Effector memory CD8-positive, alpha-beta T cell (primary cell): ENCODE measurements around the gene KIRREL1.
A peak's percentile ranks its signal among the peaks of the same experiment; 100 is the strongest.

Source experiments
- ATAC-seq: fragments of 150-1000 bp; cut with Tn5 transposase; replicated peaks from 2 replicates; pipeline ENCODE4 v1.10.0; 2021; ENCODE audit warnings: mild to moderate bottlenecking, moderate library complexity
- DNase-seq, 3 experiments: peaks; one replicate each; pipeline ENCODE4 v3.0.0; 2021
- H3K27ac Mint-ChIP-seq, 2 donors: one replicate each; pipeline ENCODE4 v1.8.0; 2022; ENCODE audit warnings: mild to moderate bottlenecking in 2 of 2, mixed read lengths in 2 of 2, moderate library complexity in 2 of 2
- H3K27me3 Mint-ChIP-seq, 2 donors: one replicate each; pipeline ENCODE4 v1.8.0; 2022; ENCODE audit warnings: mixed read lengths in 2 of 2
- H3K36me3 Mint-ChIP-seq: one replicate; pipeline ENCODE4 v1.8.0; 2022; ENCODE audit warnings: mild to moderate bottlenecking, moderate library complexity, mixed read lengths; ENCODE audit not compliant: insufficient read depth
- H3K4me1 Mint-ChIP-seq, 2 donors: one replicate each; pipeline ENCODE4 v1.8.0; 2022; ENCODE audit warnings: low read depth in 2 of 2, mixed read lengths in 2 of 2
- H3K4me3 Mint-ChIP-seq, 2 donors: one replicate each; pipeline ENCODE4 v1.8.0; 2022; ENCODE audit warnings: mild to moderate bottlenecking in 2 of 2, mixed read lengths in 2 of 2, moderate library complexity in 2 of 2
- H3K9me3 Mint-ChIP-seq, 2 donors: one replicate each; pipeline ENCODE4 v1.8.0; 2022; ENCODE audit warnings: mixed read lengths in 2 of 2

Gene KIRREL1

DNA sequence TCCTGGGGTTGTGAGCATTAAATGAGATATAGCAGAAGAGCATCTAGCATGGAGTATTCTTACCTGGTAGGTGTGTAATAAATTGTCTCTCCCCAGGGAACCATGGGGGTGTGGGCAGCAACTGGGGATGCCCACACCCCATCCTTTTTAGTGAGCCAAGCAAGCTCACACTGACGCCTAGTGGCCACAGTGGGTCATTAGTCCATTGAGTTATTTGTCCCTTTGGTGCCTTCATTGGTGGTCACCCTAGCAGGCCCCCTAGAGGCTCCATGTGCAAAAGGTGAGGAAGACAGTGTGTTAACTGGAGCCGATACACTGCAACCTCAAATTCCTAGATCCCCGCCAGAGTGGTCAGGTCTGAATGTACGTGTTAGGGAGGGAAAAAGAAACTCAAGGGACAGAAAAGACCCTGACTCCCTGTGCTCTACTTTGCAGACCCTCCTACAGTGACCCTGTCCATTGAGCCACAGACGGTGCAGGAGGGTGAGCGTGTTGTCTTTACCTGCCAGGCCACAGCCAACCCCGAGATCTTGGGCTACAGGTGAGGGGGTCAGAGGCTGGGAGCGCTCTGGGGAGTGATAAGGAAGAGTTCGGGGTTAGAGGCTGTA lies 94.0 kb downstream of the KIRREL1 start:
- Mint-ChIP-seq H3K4me1 (no peaks in the 10 kb centered on the region), H3K27ac (no peak overlapping the region), H3K27me3 (peaks cover 44 to 67% of the 10 kb centered on the region in 2 donors), H3K4me3 (no peak overlapping the region), H3K36me3 (no peaks in the 10 kb centered on the region), H3K9me3 (no peaks in the 10 kb centered on the region)
- DNase-seq, result no peak
- ATAC-seq, result no peak

DNA sequence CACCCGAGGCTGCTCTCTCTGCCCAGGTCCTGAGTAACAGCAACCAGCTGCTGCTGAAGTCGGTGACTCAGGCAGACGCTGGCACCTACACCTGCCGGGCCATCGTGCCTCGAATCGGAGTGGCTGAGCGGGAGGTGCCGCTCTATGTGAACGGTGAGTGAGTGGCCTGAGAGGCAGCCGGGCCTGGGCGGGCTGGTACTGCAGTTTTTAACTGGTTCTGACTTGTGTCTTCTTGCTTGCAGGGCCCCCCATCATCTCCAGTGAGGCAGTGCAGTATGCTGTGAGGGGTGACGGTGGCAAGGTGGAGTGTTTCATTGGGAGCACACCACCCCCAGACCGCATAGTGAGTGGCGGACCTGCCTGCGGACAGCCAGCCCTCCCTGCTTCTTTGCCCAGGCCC lies 96.0 kb downstream of the KIRREL1 start:
- H3K4me3 Mint-ChIP-seq, result no peak overlapping the region
- H3K27ac Mint-ChIP-seq, result no peak overlapping the region
- H3K9me3 Mint-ChIP-seq, result no peaks in the 10 kb centered on the region
- no peak for ATAC-seq
- H3K4me1 Mint-ChIP-seq, result no peaks in the 10 kb centered on the region
- H3K36me3 Mint-ChIP-seq, result no peaks in the 10 kb centered on the region
- no peak for DNase-seq
- H3K27me3 Mint-ChIP-seq, result peaks cover 49 to 70% of the 10 kb centered on the region in 2 donors

DNA sequence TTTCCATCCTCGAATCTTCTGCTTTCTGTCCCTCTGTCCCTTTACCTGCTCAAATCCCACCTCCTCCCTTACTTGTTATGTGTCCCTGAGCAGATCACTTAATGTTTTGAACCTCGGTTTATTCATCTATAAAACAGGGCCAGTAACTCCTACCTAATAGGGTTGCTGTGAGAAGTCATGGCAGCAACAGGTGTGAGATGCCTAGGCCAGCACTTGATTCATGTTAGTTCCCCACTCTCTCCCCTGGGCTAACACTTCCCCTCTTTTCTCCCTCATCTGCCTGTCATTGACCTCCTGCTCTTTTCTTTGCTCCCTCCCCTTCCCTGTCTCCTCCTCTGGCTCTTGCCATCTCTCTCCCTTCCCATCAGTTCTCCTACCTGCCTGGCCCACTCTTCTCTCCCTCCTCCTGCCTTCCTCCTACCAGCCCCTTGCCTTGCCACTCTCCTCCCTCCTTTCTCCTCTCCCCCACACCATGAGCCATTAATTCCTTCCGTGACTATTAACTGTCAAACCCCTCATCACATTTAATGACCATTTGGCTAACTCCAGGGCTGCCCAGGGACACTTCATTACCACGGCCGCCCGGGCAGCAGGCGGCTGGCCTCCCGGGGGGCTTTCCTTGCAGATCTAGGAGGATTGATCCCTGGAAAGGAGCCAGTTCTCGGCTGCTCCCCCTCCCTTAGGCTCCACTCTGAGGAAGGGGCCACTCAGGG lies 96.6 kb downstream of the KIRREL1 start:
- H3K36me3 Mint-ChIP-seq, result no peaks in the 10 kb centered on the region
- ATAC-seq (no peak), DNase-seq (no peak)
- H3K4me3 Mint-ChIP-seq, result no peak overlapping the region
- no peaks in the 10 kb centered on the region for H3K9me3 Mint-ChIP-seq
- H3K27ac Mint-ChIP-seq, result no peak overlapping the region
- peaks cover 49 to 71% of the 10 kb centered on the region in 2 donors for H3K27me3 Mint-ChIP-seq
- no peaks in the 10 kb centered on the region for H3K4me1 Mint-ChIP-seq

DNA sequence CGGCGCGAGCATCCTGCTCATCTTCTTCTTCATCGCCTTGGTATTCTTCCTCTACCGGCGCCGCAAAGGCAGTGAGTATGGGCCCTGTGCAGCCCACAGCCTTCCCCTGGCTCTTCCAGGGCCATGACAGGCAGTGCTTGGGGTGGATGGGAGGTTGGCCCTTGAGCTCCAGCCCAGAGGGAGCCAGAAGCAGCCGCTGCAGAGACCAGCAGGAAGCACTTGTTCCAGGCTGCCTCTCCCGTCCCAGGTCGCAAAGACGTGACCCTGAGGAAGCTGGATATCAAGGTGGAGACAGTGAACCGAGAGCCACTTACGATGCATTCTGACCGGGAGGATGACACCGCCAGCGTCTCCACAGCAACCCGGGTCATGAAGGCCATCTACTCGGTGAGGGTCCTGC lies 99.9 kb downstream of the KIRREL1 start:
- no peaks in the 10 kb centered on the region for H3K4me1 Mint-ChIP-seq
- DNase-seq (no peak), ATAC-seq (no peak)
- H3K36me3 Mint-ChIP-seq, result no peaks in the 10 kb centered on the region
- no peak overlapping the region for H3K27ac Mint-ChIP-seq
- no peaks in the 10 kb centered on the region for H3K9me3 Mint-ChIP-seq
- no peak overlapping the region for H3K4me3 Mint-ChIP-seq
- H3K27me3 Mint-ChIP-seq, result peaks cover 36 to 57% of the 10 kb centered on the region in 2 donors

DNA sequence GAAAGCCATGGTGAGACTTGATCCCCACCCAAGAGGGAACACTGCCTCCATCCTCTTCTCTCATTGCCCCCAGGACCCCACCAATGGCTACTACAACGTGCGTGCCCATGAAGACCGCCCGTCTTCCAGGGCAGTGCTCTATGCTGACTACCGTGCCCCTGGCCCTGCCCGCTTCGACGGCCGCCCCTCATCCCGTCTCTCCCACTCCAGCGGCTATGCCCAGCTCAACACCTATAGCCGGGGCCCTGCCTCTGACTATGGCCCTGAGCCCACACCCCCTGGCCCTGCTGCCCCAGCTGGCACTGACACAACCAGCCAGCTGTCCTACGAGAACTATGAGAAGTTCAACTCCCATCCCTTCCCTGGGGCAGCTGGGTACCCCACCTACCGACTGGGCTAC lies 101.1 kb downstream of the KIRREL1 start:
- Mint-ChIP-seq H3K27me3 (peaks cover 36 to 51% of the 10 kb centered on the region in 2 donors), H3K4me1 (no peaks in the 10 kb centered on the region), H3K4me3 (no peak overlapping the region), H3K36me3 (no peaks in the 10 kb centered on the region), H3K9me3 (no peaks in the 10 kb centered on the region), H3K27ac (no peak overlapping the region)
- no peak for DNase-seq
- no peak for ATAC-seq

DNA sequence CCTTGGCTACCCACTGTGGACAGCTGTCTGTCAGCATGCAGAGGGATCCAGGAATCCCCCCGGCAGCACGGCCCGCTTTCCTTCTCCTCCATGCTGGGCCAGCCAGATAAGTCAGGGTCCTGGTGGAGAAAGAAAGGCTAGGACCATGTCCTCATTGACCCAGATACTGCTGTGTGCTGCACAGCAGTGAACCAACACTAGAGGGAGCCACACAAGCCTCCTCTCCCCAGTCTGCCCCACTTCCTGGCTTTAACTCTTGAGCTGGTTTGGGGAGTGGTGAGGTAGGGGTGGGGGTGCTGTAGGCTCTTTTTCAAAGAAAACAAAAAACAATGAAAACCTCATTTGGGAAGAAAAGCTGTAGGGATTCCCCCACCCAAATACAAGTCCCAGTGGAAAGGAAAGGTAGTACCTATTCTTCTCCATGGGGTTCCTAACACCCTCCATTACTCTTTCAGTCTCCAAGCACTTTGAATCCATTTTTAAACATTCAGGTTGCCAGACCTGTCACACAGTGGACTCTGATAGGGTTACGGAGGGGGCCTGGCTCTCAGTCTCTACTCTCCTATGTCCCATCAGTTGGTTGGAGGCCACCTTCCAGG lies 102.4 kb downstream of the KIRREL1 start:
- Mint-ChIP-seq H3K4me3 (no peak overlapping the region), H3K27ac (no peak overlapping the region), H3K27me3 (peaks cover 29 to 38% of the 10 kb centered on the region in 2 donors), H3K4me1 (no peaks in the 10 kb centered on the region), H3K36me3 (no peaks in the 10 kb centered on the region), H3K9me3 (no peaks in the 10 kb centered on the region)
- peak in 1 of 3 experiments; percentile 15 for DNase-seq
- ATAC-seq, result peak; percentile 35

DNA sequence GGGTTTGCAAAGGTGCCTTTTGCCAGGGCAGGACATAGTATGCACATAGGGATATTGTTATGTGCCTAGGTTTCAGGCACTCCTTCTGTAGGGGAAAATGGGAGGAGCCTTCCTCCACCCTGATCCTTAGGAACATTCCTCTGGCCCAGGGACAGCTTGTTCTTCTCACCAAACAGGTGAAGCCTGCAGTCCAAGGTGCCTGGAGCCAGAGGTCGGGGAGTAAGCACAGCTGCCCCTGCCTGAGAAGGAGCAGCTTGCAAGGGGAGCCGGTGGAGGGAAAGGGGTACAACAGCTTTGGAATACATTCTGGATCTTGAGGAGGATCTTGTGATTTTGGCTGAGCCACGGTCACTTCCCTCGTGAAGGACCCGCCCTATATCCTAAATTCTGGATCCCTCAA lies 104.8 kb downstream of the KIRREL1 start:
- no peak overlapping the region for H3K4me3 Mint-ChIP-seq
- no peaks in the 10 kb centered on the region for H3K36me3 Mint-ChIP-seq
- DNase-seq (no peak), ATAC-seq (no peak)
- H3K27ac Mint-ChIP-seq, result no peak overlapping the region
- H3K9me3 Mint-ChIP-seq, result no peaks in the 10 kb centered on the region
- H3K4me1 Mint-ChIP-seq, result peaks cover 0 to 3% of the 10 kb centered on the region in 2 donors
- peaks cover 8 to 14% of the 10 kb centered on the region in 2 donors for H3K27me3 Mint-ChIP-seq

DNA sequence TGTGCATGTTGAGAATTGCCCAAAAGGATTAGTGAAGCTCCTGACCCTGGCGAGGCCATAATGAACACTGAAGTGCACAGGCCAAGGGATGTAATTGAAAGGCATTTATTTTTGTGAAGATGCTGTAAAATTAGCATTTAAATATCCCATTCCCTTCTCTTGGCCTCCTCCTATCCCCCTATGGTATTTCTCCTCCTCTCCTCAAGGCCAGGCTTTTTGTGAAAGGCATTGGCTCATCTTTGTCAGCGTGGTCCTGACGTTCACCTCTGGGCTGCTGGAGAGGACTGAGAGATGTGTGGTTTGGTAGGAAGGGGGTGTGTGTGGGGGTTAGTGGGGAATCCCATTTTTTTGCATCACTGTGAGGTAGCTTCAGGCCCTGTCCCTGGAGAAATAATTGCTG lies 105.7 kb downstream of the KIRREL1 start:
- no peaks in the 10 kb centered on the region for H3K36me3 Mint-ChIP-seq
- no peak for ATAC-seq
- peaks cover 0 to 4% of the 10 kb centered on the region in 2 donors for H3K27me3 Mint-ChIP-seq
- no peak overlapping the region for H3K4me3 Mint-ChIP-seq
- peaks cover 0 to 3% of the 10 kb centered on the region in 2 donors for H3K4me1 Mint-ChIP-seq
- DNase-seq, result no peak
- H3K9me3 Mint-ChIP-seq, result no peaks in the 10 kb centered on the region
- no peak overlapping the region for H3K27ac Mint-ChIP-seq

DNA sequence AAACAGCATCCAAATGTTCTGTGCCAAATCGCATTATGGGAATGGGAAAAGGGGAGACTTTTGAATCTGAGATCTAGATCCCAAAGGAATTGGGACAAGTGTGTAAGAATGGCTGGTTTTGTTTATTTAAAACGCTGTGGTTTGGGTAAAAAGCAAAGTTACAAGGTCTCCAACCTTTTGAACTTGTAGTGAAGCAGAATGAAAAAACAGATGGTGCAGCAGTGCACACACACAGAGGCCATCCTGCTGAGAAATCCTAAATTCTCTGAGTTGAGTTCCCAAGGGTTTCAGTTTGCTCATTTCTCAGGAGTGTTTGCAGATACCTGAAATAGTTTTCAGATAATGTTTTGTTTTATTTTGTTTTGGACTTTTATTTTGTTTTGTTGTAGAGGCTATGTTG lies 107.1 kb downstream of the KIRREL1 start:
- no peak overlapping the region for H3K27ac Mint-ChIP-seq
- ATAC-seq, result no peak
- peaks cover 0 to 9% of the 10 kb centered on the region in 2 donors for H3K27me3 Mint-ChIP-seq
- H3K9me3 Mint-ChIP-seq, result no peaks in the 10 kb centered on the region
- H3K4me1 Mint-ChIP-seq, result peaks cover 0 to 3% of the 10 kb centered on the region in 2 donors
- H3K36me3 Mint-ChIP-seq, result no peaks in the 10 kb centered on the region
- no peak overlapping the region for H3K4me3 Mint-ChIP-seq
- no peak for DNase-seq

DNA sequence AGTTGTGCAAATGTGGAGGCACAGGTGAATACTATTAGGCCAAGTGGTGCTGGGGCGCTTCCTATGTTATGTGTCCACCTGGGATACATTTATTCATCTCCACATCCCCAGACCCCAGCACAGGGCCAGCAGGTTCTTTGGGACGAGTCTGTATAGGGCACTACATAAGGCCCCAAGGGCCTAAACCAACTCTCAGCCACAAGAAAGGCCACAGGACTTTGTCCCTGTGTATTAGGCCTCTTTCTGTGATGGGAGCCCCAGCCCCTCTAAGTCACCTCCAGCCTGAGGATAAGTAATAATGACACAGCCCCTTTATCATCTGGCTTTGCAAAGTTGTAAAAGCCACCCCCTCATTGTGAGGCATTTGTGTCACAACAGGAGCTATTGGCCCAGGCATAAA lies 108.0 kb downstream of the KIRREL1 start:
- DNase-seq (no peak), ATAC-seq (no peak)
- Mint-ChIP-seq H3K4me3 (no peak overlapping the region), H3K27ac (no peak overlapping the region), H3K27me3 (peaks cover 6 to 19% of the 10 kb centered on the region in 2 donors), H3K9me3 (no peaks in the 10 kb centered on the region), H3K36me3 (no peaks in the 10 kb centered on the region), H3K4me1 (peaks cover 0 to 3% of the 10 kb centered on the region in 2 donors)

DNA sequence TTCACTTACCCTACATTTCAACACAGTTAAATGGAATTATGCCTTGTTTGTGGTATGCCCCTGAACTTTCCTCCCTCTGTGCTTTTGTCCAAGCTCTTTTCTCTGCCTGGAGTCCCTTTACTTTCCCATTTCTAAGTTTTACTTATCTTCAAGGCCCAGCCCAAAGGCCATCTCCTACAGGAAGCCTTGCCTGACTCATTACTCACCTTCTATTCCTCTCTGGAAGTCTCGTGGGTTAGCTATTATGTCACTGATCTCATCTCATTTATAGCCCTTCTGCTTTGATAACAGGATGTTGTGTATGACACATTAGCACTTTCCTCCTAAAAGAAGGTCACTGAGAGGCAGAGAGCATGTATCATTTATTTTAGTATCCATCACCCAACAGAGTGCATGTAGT lies 108.5 kb downstream of the KIRREL1 start:
- Mint-ChIP-seq H3K9me3 (no peaks in the 10 kb centered on the region), H3K4me3 (no peak overlapping the region), H3K4me1 (peaks cover 0 to 3% of the 10 kb centered on the region in 2 donors), H3K27me3 (peaks cover 6 to 21% of the 10 kb centered on the region in 2 donors), H3K36me3 (no peaks in the 10 kb centered on the region), H3K27ac (no peak overlapping the region)
- ATAC-seq (no peak), DNase-seq (no peak)

DNA sequence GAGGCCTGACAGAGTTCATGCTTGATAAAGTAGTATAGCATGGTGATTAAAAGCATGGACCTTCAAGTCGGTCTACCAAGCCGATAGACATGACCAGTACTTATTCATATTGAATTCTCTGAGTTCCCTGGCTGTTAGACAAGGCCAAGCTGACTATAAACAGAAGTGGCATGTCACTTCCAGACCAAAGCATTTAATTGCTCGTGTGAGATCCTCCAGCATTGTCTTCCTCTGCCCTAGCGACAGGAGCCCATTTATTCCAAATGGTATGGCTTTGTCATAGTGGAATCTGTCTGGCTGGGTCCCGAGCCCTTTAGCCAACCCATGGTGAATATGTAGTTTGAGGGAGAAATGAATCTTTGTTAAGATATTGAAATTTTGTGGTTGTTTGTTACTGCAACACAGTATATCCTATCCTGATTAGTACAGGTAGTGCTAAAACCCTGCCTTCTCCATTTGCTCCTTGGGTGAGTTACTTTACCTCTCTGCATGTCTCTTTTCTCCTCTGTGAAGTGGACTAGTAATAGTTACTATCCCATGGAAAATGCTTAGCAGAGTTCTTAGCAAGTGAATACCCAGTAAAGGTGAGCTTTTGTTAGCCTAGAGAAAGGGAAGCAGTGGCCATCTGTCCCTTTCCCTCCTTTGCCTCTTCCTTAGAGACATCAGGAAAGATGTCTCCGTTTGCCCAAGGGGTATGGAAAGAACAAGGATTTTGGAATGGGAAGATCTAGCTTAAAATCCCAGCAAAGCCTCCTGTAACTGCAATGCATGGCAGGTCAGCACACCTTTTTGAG lies 109.6 kb downstream of the KIRREL1 start:
- ATAC-seq (no peak), DNase-seq (no peak)
- Mint-ChIP-seq H3K9me3 (no peaks in the 10 kb centered on the region), H3K4me1 (peaks cover 0 to 3% of the 10 kb centered on the region in 2 donors), H3K4me3 (no peak overlapping the region), H3K36me3 (no peaks in the 10 kb centered on the region), H3K27me3 (peaks cover 15 to 21% of the 10 kb centered on the region in 2 donors), H3K27ac (no peak overlapping the region)

DNA sequence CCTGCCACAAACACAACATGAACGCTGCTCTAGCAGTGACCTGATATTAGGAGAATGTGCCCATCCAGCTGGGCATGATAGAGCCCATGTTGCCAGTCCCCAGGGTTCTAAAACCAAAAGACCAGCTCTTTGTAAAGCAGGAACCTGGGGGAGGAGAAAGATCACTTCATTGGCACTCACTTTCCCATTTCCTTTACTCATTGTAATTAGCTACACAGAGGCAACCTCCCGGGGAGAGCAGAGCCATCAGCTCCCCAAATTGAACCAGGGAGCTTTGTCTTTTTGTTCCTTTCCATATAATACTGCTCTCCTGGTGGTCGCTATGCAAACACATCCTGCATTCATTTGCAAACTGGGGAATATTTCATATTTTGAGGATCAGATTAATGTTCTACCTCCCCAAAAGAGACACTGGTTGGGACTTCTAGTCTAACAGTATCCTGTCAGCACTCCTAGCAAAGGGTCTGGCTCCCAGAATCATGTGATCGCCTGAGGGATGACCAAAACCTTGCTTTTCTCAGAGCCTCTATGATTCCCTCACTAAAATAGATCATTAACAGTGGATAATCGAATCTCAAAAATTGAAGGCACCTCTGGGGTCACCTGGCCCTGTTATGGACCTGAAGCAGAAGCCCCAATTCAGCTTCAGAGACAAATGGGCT lies 110.5 kb downstream of the KIRREL1 start:
- no peak for ATAC-seq
- Mint-ChIP-seq H3K9me3 (no peaks in the 10 kb centered on the region), H3K4me3 (no peak overlapping the region), H3K27me3 (peaks cover 15 to 22% of the 10 kb centered on the region in 2 donors), H3K27ac (no peak overlapping the region), H3K36me3 (no peaks in the 10 kb centered on the region), H3K4me1 (peaks cover 0 to 3% of the 10 kb centered on the region in 2 donors)
- DNase-seq, result no peak
